Measurements from ENCODE around the gene KRIT1.

GRCh38 chr7:92295391-92295790 is 49.7 kb upstream of the KRIT1 start:
- TF ChIP-seq CTCF (IDR thresholded peaks at IDR 0.05): no peak
- no peak for TF ChIP-seq POLR2AphosphoS5 (IDR thresholded peaks at IDR 0.05; ENCODE audit: insufficient read depth in 1 of 2, low read depth in 1 of 2)
